NCI-H748 treated with DMSO at 0.1 percent for 48 hours (cell line): Measurements from ENCODE around the gene CDC42EP2.
A peak's percentile ranks its signal among the peaks of the same experiment; 100 is the strongest.

Experiments
- DNase-seq: peaks from one replicate; lab custom pipeline; 2025; lab: John Stamatoyannopoulos, UW

CDC42EP2 gene, protein sequence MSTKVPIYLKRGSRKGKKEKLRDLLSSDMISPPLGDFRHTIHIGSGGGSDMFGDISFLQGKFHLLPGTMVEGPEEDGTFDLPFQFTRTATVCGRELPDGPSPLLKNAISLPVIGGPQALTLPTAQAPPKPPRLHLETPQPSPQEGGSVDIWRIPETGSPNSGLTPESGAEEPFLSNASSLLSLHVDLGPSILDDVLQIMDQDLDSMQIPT

DNA sequence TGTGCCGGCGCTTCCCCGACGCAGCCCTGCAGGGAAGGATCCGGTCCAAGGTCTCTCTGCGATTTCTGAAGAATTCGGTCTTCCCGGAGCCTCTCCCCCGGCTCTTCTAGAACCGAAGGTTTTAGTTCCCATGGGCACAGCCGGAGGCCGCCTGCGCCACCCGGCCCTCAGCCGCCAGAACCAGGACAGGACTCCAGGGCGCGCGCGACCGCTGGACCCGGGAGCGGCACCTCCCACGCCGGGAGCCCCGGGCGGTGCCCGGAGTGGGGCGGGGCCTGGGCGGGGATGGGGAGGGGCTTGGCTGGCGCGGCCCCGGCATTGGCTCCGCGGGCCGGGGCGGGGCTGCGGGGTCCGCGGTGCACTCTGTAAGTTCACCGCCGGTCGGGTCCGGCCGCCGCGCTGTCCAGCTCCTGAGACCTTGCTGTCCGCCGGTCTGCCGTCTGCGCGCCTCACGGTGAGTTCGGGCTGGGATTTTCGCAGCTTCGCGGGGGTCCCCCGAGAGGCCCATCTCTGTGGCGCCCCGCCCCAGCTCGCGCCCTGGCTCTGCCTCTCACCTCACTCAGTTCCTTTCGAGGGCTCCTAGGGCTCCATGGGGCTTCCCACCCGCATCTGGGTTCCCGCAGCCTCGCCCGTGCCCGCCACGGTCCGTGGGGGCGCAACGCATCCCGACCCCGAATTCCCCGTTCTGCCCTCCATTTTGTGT, at the start of gene CDC42EP2:
TSS of gene CDC42EP2 (plus strand) at position 366 of the 703 bp plus-strand sequence. CDS start 6,033 bp downstream, outside the sequence.
- DNase-seq = peak; percentile 49

DNA sequence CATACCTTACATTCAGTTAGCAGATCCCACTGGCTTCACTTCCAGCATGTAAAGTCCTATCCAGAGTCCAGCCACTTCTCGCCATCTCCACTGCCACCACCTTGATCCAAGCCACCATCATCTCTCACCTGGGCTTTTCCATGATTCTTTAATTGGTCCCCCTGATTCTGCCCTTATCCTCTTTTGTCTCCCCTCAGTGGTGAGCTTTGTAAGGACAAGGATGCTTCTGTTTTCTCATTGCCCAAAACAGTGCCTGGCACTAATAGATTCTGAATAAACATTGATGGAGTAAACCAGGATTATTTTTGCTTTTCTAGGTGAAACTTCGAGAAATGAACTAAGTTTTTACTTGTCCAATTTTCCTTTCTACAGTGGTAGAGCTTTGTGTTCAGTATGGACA, 48.5 kb upstream of the CDC42EP2 start:
- peak; percentile 29 for DNase-seq

DNA sequence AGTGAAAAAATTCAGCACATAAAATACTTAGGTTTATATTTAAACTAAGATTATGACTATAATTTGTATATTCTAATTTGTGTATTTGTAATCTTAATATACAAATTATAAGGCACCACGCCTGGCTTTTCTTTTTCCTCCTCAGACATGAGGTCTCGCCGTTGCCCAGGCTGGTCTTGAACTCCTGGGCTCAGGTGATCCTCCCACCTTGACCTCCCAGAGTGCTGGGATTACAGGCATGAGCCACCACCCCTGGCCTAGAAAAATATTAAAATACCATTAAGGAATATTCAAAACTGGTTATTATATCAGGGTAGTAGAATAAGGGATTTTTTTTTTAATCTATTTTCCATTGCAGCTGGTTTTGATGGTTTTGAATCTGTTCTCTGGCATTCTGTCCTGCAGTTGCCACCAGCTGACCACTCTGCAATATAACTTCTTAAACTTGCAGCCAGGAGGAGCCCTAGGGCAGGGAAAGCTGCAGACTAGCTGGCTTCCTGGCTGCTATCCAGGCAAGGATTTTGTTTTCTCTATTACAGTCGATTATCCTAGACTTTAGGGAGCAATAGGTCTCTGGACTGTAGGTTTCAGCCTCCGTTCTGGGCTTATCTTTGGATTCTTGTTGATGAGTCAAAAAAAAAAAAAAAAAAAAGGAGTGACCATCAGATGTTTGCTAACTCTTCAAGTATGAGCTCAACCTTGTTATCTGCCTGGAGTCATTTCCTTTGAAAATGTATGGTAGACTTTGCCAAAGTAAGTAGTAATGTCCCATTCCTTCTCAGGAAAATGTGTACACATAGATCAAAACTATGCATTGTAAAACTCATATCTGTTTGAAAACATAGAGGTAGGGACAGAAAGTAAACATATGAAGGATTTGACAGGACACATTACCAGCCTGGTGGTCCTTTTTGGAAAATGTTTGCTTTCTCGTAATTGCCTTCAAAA, 39.7 kb upstream of the CDC42EP2 start:
- no peak for DNase-seq

DNA sequence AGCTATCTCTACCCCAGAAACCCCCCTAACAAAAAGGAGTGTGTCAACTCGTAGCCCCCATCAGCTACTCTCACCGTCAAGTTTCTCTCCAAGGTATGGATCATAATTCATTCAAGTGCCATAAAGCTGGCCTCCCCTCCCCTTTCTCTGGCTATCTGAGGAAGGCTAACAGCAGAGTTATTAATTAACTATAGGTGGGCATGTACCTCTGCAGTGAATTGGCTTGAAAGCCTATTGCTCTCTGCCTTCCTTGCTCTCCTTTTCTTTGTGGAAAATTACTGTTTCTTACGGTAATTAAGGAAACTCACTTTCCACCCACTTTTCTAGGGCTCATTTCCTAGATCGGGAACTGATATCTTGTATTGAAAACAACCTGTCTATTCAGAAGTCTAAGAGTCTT, 38.8 kb upstream of the CDC42EP2 start:
- DNase-seq = no peak

DNA sequence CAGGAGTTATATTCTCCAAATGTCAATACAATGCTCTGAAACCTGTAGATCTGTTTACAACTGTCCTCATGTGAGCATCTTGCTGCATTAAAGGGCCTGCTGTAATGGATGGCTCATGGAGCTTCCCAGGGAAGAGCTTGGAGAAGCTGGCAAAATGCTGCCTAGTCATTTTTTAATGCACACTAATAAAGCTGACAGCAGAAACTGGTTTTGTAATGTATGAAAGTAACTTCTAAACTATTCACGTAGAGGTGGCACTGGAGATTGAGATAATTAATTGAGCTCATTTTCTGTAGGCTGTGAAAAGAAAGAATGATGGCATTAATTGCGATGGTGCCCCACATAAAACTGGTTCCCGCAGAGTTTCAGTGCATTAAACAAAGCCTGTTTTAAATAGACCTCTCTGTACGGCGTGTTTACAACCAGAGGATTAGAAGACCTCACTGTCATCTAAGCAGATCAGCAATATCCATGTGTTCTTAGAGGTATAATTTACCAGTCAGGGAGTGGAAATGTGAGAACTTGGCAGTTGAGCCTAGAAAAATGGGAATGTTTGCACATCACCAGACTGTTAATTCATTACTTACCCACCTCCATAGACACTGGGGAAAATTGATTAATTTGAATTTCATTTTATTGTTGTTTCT, 36.9 kb upstream of the CDC42EP2 start:
- DNase-seq = no peak

DNA sequence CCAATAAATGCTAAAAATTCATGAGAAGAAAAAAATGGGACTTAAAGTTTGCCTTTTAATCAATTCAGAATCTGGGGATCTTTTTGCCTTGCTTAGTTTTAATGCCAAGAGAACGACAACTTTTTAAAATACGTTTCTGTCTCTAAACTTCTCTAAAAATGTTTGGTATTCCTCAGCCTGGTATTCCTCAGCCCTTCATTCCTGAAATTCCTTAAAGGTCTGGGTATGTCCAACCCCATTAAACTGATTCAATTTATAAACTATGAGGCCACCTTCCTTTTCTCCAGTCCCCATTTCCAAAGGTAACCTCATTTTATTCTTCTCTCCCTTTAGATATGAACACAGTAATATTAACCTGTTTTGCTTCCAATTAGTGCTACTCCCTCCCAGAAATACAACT, 36.3 kb upstream of the CDC42EP2 start:
- DNase-seq = no peak

DNA sequence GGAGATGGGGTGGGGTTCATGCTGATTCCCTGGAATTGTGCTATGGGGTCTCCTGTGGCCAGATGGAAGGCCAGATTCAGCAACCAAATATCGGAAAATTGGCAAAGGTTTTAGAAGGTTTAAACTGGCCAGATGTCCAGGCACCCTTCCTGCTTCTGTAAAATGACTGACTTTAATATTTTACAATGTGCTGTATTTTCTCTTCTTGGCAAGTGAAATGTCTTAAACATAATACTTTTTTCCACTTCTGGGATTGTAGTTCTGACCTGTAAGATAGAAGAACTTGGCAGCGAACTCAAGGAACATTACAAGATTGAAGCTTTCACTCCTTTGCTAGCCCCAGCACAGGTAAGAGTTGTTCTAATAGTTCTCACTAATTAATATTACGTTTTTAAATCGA, 35.4 kb upstream of the CDC42EP2 start:
- DNase-seq = no peak

DNA sequence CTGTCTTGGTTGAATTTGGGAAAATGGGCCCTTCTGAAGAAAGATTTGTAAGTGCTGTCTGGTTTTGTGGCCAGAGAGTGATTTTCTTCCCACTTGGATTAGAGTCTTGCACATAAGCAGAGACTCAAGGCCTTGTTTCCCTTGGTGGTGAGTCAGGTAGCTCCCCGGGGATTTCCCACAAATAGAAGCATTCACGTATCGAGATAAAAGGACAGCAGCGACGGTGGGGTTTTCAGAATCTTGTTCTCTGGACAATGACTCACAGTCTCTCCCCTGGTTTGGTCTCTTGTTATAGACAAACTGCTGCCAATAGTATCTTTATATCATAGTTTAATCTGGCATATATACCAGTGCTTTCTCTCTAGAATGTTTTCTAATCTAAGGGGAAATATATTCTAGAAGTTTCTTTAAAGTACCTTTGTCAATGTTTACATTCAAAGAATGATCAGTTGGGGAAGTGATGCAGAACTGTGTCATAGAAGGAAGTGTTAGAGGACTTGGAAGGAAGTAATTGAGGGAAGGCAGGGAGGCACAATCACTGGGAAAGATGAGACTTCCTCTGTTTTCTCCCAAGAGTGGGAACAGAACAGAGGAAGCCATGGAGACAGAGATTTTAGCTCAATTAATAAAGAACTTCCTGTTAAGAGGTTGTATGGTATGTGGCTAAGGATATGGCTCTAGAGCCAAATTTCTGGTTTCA, 34.8 kb upstream of the CDC42EP2 start:
- no peak for DNase-seq

DNA sequence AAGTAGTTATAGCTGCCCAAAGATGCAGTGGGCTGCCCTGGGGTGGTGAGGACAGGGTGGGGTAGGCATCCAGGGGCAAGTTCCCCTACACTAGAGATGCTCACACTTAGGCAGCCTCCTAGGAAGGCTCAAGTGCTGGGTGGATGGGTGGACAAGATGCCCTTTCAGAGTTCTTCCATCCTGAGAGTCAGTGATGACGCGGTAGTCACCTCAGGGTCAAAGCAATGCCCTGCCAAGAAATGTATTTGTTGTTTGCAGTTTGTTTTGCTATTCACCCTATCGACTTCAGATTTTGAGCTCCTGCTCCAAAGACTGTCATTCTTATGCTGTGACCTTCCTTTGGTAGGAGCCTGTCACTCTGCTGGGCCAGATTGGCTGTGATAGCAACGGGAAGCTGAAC, 34.0 kb upstream of the CDC42EP2 start:
- DNase-seq = no peak

DNA sequence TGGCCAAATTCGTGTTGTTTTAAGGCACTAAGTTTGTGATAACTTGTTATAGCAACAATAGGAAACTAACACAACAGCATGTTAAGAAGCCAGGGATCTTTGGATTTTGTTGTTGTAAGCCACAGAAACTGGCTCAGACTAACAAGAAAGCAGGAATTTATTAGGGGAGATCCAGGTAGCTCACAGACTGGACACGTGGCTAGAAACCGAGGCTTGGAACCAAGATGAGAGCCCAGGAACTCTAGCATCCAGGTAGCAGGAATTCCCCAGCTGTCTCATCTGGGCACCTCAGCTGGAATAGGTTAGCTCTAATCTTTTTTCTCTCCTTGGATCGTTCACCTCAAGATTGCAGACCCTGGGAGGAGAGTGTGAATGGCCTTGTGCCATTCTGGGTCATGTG, 28.0 kb upstream of the CDC42EP2 start:
- DNase-seq = no peak

DNA sequence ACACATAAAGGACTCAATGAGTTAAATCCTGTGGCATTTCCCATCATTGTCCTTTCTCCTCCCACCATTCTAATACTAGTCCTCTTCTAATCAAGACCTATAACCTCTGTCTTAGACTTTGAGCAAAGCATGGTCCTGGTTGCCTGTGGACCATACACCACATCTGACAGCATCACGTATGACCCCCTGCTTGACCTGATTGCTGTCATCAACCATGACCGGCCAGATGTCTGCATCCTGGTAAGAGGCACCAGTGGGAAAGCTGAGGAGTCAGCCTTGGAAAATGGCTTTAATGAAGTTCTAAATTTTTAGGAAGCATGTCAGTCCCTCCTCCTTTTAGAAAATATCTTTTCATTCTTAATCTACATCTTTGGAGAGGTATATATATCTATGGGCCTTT, 27.1 kb upstream of the CDC42EP2 start:
- no peak for DNase-seq

DNA sequence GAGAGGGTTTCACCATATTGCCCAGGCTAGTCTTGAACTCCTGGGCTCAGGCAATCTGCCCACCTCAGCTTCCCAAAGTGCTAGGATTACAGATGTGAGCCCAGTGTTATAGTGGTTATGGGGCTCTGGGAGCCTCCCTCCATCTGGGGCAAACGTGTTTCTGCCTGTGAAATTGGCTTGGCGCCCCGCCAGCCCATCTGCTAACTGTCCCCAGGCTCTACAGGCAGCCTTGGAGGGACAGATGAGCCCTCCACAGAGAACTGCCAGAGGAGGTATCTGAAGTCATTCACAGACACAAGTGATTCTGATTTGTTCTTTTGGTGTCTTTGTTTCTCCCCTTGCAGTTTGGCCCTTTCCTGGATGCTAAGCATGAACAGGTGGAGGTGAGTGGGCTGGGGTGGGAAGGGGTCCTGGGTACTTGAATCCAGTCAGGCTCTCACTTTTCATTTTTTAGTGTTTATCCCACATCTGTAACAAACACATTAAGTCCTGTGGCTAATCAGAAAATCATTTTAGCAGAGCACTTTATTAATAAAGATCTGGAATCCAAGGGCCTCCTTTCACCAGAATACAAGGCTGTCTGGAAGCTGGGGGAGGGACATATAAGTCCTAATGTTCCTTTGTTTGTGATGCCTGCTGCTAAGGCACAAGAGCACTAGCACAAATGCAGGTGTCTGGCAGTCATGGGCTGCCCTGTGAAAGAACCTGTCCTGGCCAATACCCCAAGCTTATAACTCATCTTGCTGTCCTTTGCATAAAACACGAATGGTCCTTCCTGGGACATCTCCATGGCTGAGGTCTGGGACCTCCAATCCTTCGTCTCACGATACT, 25.7 kb upstream of the CDC42EP2 start:
- no peak for DNase-seq

DNA sequence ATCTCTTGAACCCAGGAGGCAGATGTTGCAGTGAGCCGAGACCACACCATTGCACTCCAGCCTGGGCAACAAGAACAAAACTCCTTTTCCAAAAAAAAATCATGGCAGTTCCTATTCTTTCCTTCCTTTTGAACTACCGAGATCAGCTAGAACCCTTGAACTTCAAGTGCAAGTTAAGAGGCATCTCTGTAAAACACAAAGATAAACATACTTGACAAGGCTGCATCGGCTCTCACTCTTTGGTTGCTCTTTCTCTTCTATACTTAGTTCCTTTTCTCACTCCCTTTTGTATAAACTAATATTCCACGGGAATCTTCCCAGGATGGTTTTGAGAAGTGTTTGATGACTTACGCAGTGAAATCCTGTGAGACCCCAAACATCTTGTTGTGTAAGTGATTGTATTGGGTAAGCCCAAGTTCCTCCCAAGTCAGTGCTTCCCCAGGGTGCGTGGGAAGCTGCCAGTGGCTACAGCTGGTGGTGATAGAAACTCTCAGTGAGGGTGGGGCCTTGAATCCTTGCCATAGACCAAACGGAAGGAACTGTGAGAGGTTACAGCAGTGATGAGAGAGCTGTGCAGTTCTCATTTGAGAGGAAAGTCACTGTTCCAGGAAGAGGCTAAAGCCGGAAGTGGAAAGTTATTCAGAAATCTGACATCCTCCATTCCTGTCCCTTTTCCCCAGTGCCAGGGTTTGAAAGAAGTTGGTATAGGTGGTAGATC, 24.1 kb upstream of the CDC42EP2 start:
- DNase-seq = no peak

DNA sequence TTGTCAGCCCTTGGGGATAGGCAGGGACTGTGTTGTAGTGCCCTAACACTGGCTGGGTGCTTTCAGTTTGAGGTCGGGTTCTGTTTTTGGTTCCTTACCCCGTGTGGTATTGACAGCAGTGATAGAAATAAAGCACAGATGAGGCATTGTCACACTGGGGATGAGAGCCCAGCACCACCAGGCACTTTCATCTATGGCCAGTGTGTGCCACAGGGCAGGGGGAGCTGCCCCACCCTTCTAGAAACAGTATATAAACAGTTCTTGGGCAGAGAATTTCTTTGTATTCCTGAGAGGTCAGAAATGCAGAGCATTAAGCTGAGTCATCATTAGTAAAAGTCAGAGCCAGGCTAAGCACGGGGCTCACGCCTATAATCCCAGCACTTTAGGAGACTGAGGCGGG, 23.1 kb upstream of the CDC42EP2 start:
- no peak for DNase-seq

DNA sequence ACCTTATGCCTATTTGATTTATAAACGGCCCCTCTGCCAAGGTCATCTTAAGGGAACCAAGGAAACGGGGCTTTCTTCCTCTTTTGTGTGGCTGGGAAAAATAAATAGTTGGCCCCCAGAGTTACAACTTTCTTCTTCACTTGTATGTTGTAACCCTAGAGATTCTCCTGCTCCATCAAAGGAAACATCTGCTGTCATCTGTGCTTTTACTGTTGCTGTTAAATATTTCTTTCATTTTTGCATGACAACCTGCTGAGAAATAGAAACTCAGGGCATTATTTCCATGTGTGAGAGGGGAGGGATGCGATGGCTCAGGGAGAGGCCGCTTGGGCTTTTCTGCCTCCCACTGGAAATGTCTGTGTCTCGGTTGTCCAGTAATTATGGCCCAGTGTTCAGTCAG, 21.8 kb upstream of the CDC42EP2 start:
- no peak for DNase-seq

DNA sequence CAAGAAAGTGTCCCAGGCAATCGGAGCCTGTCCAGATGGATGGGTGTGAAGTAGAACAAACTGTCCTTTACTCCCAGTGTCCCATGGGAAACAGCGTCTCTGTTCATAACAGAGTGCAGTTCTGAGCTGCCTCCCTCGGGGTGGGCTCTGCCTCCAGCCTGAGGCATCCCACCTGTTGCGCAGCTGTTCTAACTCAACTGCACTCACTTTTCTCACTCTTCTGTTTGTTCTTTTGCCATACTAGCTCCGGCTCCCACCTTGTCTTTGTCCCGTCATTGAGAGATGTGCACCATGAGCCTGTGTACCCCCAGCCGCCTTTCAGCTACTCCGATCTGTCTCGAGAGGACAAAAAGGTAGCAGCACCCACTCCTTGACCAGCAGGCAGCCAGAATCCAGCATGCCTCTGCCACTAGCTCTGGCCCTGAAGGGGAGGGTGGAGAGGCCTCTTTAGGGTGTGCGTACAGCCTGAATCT, 20.7 kb upstream of the CDC42EP2 start:
- DNase-seq = no peak

DNA sequence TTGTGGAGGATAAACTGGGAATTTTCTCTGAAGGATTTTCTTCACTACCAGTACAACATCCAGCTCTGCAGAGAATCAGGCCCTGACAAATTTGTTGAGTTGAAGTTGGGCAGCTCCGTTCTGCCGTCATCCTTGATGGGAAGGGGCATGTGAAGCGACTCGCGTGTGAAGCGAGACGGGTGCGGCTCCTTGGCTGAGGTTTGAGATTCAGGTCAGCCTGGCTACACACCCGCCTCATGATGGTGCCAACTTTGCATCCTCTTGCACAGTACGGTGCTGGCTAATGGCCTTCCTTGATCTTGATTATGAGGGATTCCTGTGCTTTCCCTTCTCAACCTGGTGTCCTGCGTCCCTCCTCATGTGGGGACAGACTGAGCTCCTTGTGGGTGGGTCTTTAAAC, 19.7 kb upstream of the CDC42EP2 start:
- no peak for DNase-seq

DNA sequence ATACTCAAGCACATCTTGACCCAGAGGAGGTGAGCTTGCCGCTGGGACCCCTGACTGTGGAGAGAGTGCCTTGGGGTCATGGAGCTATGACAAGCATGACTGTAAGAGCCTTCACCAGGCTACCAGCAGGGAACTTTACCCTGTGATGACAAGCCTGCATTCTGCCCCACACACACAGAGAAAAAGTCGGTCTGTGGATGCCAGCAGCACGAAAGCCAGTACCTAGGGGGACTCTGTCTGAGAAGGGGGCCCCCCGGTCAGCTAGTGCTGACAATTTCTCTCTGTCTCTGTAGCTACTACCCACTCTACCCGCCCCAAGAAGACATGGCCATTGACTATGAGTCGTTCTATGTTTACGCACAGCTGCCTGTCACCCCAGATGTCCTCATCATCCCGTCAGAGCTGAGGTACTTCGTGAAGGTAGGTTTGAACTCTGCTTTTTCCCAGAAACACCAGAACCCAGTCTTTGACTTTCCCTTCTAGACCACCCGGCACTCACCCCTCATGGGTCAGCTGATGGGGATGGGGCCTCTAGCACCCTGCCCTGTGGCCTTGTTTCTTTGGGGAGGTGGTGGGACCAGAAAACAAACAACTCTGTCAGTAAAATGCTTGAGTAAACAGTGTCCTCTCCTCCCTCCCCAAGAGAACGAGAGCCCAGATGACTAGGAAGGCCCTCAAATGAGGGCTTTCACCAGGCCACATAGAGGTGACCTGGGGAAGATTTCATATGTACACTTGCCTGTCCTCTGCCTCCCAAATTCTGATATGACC, 18.9 kb upstream of the CDC42EP2 start:
- DNase-seq = no peak

DNA sequence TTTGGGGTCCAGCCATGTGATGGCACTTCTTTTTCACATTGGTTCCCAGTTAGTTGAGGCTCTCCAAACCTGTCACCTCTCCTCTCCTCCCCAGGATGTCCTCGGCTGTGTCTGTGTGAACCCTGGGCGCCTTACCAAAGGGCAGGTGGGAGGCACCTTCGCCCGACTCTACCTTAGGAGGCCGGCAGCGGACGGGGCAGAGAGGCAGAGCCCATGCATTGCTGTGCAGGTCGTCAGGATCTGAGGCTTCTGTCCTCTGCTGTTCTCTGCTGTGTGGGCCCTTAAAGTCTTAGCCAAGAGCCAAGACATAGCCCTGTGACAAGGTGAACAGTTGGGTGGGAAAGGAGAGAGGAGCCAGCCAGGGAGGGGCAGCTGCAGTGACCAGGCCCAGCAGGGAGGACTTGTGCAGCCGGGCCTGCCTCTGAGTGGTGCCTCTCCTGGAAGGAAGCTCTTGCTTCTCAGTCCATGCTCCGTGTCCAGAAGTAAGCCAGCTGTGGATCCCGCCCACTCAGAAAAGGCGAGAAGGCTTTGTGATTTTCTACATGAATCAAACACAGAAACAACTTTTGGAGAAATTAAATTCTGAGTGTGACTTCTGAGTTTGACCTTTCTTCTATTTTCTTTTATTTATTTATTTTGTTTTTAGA, 17.5 kb upstream of the CDC42EP2 start:
- no peak for DNase-seq
